Adipocyte (in vitro differentiated cells): Measurements from ENCODE around the gene RIPOR3.
A peak's percentile ranks its signal among the peaks of the same experiment; 100 is the strongest.

Experiments used
- DNase-seq: peaks from one replicate; pipeline ENCODE4 v3.0.0-alpha.2; 2015; ENCODE audit warnings: low read depth
- H3K27me3 ChIP-seq: replicated peaks from 2 replicates; pipeline ENCODE4 v1.7.0; 2013; ENCODE audit warnings: mild to moderate bottlenecking, low read length, moderate library complexity; ENCODE audit not compliant: control insufficient read depth, insufficient read depth
- H3K36me3 ChIP-seq: 2 replicates; pipeline ENCODE4 v1.7.0; 2013; ENCODE audit warnings: low read length, mild to moderate bottlenecking, moderate library complexity; ENCODE audit not compliant: control insufficient read depth, insufficient read depth, severe bottlenecking
- H3K4me1 ChIP-seq: 2 replicates; pipeline ENCODE4 v1.7.0; 2013; ENCODE audit warnings: mild to moderate bottlenecking, low read length, moderate library complexity; ENCODE audit not compliant: control insufficient read depth, insufficient read depth
- H3K4me3 ChIP-seq: 2 replicates; pipeline ENCODE4 v1.7.0; 2013; ENCODE audit warnings: mild to moderate bottlenecking, low read length, moderate library complexity
- H3K9ac ChIP-seq: 2 replicates; pipeline ENCODE4 v1.7.0; 2013; ENCODE audit warnings: mild to moderate bottlenecking, low read length, moderate library complexity
- H3K9me3 ChIP-seq: 2 replicates; pipeline ENCODE4 v1.7.0; 2013; ENCODE audit warnings: mild to moderate bottlenecking, low read length, moderate library complexity; ENCODE audit not compliant: control insufficient read depth

Gene RIPOR3

DNA sequence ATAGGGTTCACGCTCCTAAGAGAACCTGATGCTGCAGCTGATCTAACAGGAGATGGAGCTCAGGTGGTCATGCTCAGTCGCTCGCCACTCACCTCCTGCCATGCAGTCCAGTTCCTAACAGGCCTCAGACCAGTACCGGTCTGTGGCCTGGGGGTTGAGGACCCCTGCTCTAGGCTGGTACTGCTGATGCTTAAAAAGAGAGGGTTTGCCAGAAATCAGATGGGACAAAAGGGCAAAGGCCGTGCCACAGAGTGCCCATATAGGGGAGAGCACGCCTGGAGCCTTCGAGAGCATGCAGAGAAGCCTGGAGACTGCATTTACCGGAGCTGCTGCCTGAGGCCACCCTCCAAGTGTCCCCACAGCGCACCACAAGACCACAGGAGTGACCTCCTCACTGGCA, 105.7 kb downstream of the RIPOR3 start:
- no peak overlapping the region for H3K9ac ChIP-seq
- H3K36me3 ChIP-seq: peaks cover 93% of the 10 kb centered on the region
- no peak for DNase-seq
- H3K9me3 ChIP-seq: no peaks in the 10 kb centered on the region
- H3K4me1 ChIP-seq: peaks cover 33% of the 10 kb centered on the region
- no peaks in the 10 kb centered on the region for H3K27me3 ChIP-seq
- no peak overlapping the region for H3K4me3 ChIP-seq

DNA sequence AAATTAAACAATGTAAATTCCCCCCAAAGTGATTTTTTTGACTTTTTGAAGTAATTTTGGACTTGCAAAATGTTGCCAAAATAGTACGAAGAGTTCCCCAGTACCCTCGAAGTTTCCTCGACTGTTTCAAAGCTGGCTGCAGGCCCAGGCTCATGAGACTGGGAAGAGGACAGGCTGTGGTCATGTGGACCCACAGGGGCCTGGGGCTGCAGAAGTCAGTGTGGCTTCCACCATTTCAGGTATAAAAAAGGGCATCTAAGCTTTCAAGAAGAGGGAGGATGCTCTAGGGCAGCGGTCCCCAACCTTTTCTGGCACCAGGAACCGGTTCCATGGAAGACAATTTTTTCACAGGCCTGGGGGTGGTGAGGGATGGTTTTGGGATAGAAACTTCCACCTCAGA, 106.1 kb downstream of the RIPOR3 start:
- H3K4me1 ChIP-seq: peaks cover 33% of the 10 kb centered on the region
- peaks cover 93% of the 10 kb centered on the region for H3K36me3 ChIP-seq
- H3K9ac ChIP-seq: no peak overlapping the region
- H3K9me3 ChIP-seq: no peaks in the 10 kb centered on the region
- DNase-seq: no peak
- no peak overlapping the region for H3K4me3 ChIP-seq
- H3K27me3 ChIP-seq: no peaks in the 10 kb centered on the region

DNA sequence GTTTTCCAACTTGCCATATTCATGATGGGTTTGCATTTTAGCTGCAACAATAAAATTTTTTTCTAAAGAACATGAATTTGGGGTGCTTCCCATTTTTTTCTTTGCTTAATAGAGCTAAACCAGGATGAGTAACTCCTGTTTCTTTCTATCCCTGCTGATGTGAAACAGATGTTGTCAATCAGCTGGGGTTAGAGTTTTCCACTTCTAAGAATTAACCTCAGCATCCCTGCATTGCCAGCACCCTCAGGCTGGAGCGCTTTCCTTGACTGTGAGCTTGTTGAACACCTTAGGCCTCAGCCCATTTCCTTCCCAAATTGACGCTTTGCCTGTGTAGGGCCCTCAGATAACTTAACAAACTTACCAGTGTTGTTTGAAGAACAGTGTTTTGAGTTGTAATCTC, 106.7 kb downstream of the RIPOR3 start:
- Histone ChIP-seq H3K9me3 (no peaks in the 10 kb centered on the region), H3K27me3 (no peaks in the 10 kb centered on the region), H3K9ac (no peak overlapping the region), H3K4me3 (no peak overlapping the region), H3K36me3 (peaks cover 93% of the 10 kb centered on the region), H3K4me1 (peaks cover 35% of the 10 kb centered on the region)
- peak; percentile 35 for DNase-seq

DNA sequence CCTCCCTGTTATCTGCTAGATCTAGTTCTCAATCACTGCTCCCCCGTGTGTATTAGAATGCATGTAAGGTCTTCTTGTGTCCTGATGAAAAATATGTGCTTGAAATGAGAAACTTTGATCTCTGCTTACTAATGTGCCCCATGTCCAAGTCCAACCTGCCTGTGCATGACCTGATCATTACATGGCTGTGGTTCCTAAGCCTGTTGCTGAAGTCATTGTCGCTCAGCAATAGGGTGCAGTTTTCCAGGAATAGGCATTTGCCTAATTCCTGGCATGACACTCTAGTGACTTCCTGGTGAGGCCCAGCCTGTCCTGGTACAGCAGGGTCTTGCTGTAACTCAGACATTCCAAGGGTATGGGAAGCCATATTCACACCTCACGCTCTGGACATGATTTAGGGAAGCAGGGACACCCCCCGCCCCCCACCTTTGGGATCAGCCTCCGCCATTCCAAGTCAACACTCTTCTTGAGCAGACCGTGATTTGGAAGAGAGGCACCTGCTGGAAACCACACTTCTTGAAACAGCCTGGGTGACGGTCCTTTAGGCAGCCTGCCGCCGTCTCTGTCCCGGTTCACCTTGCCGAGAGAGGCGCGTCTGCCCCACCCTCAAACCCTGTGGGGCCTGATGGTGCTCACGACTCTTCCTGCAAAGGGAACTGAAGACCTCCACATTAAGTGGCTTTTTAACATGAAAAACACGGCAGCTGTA, 107.7 kb downstream of the RIPOR3 start:
- H3K36me3 ChIP-seq: peaks cover 97% of the 10 kb centered on the region
- H3K4me3 ChIP-seq: no peak overlapping the region
- H3K27me3 ChIP-seq: no peaks in the 10 kb centered on the region
- H3K9me3 ChIP-seq: no peaks in the 10 kb centered on the region
- DNase-seq: no peak
- peak overlapping the region; percentile 9 for H3K9ac ChIP-seq
- H3K4me1 ChIP-seq: peaks cover 36% of the 10 kb centered on the region

DNA sequence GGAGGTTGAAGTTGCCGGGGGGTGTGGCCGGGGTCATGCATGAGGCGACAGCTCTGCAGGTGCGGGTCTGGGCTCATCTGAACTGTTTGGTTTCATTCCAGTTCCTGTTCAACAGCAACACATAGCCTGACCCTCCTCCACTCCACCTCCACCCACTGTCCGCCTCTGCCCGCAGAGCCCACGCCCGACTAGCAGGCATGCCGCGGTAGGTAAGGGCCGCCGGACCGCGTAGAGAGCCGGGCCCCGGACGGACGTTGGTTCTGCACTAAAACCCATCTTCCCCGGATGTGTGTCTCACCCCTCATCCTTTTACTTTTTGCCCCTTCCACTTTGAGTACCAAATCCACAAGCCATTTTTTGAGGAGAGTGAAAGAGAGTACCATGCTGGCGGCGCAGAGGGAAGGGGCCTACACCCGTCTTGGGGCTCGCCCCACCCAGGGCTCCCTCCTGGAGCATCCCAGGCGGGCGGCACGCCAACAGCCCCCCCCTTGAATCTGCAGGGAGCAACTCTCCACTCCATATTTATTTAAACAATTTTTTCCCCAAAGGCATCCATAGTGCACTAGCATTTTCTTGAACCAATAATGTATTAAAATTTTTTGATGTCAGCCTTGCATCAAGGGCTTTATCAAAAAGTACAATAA, 108.6 kb downstream of the RIPOR3 start:
- no peaks in the 10 kb centered on the region for H3K27me3 ChIP-seq
- DNase-seq: no peak
- peaks cover 36% of the 10 kb centered on the region for H3K4me1 ChIP-seq
- H3K4me3 ChIP-seq: no peak overlapping the region
- H3K9me3 ChIP-seq: no peaks in the 10 kb centered on the region
- peaks cover 98% of the 10 kb centered on the region for H3K36me3 ChIP-seq
- H3K9ac ChIP-seq: no peak overlapping the region

DNA sequence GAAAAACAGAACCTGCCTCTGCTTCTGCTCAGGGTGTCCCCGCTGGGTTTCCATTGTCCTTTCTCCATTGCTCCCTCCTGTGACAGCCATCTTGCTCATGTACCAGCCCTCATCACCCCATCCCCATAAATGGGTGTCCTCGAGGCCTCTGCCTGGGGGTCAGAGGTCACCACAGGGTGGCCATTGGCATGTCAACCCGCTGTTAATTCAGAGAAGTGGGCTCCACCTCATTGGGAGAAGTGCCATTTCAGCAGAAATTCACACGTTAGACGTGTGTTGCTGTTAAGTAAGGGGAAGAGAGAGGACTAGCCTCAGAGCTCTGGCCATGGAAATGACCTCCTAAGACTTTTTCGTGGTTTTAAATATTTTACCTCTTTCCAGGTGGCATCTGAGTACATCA, 109.2 kb downstream of the RIPOR3 start:
- Histone ChIP-seq H3K9me3 (no peaks in the 10 kb centered on the region), H3K9ac (no peak overlapping the region), H3K4me3 (no peak overlapping the region), H3K4me1 (peaks cover 36% of the 10 kb centered on the region), H3K36me3 (peaks cover 98% of the 10 kb centered on the region), H3K27me3 (no peaks in the 10 kb centered on the region)
- DNase-seq: no peak

DNA sequence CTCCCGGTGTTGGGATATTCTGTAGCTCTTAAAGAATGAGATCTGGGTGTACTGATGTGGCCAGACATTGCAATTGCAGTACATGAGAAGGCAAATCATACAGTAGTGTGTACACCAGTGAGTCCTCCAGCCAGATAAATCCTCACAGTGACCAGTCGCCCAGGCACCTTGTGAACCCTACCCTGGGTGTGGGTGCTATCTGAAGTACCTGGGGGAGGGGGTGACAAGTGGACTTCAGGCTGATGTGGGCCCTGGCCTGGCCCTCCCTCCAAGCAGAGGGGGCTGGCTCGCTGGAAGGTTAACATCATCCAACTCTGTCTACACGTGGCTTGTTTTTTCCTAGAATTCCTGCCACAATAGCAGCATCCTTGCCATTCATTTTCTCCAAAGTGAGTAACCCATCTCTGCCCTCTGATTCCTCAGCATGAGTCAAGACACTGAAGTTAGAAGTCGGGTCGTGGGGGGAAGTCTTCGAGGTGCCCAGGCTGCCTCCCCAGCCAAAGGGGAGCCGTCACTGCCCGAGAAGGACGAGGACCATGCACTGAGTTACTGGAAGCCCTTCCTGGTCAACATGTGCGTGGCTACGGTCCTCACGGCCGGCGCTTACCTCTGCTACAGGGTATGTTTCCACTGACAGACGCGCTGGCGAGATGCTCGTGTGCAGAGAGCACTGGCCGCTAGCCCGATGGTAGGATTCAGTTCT, 110.3 kb downstream of the RIPOR3 start:
- Histone ChIP-seq H3K27me3 (no peaks in the 10 kb centered on the region), H3K9ac (peak overlapping the region; percentile 44), H3K4me1 (peaks cover 41% of the 10 kb centered on the region), H3K36me3 (peaks cover 88% of the 10 kb centered on the region), H3K9me3 (no peaks in the 10 kb centered on the region), H3K4me3 (no peak overlapping the region)
- no peak for DNase-seq

DNA sequence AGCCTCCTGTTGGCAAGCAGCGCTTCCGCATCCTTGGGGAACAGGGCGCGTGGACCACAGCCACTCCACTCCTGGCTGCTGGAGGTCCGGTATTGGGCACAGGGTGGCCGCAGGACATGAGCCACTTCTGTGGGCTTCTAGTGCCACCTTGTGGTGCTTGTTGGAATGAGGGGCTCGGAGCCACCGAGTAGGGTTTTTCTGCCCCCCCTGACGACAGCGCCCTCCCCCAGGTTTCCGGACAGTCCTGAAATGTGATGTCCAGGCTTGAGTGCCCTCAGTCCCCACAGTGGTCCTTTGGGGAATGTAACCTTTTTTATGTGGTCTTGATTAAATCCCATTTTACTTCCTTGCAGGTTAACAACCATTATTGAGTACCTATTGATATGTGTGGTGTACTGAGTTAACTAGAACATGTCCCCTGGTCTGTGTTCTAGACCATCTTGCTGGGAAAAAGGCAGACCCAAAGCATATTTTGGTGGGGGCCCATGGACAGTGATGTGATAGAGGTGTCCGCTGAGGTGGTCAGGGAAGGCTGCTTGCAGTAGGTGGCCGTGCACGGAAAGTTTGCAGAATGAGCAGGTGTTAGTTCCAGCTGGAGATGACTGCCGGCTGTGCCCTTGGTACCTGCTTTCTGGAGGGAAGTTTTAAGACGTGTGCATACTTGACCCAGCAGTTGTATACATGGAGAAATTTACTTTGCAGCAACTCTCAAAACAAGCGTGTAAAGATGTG, 111.2 kb downstream of the RIPOR3 start:
- Histone ChIP-seq H3K4me1 (peaks cover 43% of the 10 kb centered on the region), H3K9me3 (no peaks in the 10 kb centered on the region), H3K4me3 (no peak overlapping the region), H3K9ac (peak overlapping the region; percentile 44), H3K36me3 (peaks cover 85% of the 10 kb centered on the region), H3K27me3 (no peaks in the 10 kb centered on the region)
- DNase-seq: peak; percentile 75

DNA sequence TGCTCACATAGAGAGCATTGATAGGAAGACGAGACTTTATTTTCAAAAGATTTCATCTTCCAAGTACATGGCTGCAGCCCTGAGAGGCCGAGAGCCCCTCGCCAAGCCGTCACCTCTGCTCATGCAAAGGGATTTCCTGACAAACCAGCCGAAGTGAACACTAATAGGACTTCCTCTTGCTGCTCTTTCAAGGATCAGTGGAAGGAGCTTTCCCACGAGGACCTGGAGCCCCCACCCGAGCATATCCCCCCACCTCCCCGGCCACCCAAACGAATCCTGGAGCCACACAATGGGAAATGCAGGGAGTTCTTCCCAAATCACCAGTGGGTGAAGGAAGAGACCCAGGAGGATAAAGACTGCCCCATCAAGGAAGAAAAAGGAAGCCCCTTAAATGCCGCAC, 111.8 kb downstream of the RIPOR3 start:
- no peak overlapping the region for H3K9ac ChIP-seq
- no peak for DNase-seq
- H3K36me3 ChIP-seq: peaks cover 86% of the 10 kb centered on the region
- no peak overlapping the region for H3K4me3 ChIP-seq
- H3K9me3 ChIP-seq: no peaks in the 10 kb centered on the region
- H3K27me3 ChIP-seq: no peaks in the 10 kb centered on the region
- peaks cover 44% of the 10 kb centered on the region for H3K4me1 ChIP-seq

DNA sequence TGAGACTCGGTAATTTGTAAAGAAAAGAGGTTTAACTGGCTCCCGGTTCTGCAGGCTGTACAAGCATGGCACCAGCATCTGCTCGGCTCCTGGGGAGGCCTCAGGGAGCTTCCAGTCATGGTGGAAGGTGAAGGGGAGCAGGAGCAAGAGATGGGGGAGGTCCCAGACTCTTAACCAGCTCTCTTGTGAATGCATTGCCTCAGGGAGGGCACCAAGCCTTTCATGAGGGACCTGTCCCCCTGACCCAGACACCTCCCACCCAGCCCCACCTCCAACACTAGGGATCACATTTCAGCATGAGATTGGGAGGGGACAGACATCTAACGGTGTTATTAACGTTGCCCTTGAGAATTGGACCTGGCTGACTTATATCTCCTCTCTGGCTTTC, 112.6 kb downstream of the RIPOR3 start:
- peaks cover 84% of the 10 kb centered on the region for H3K36me3 ChIP-seq
- no peak for DNase-seq

More for the DNA sequence above, 112.6 kb downstream of the RIPOR3 start:
- H3K27me3 ChIP-seq: no peaks in the 10 kb centered on the region
- H3K4me3 ChIP-seq: no peak overlapping the region
- no peak overlapping the region for H3K9ac ChIP-seq
- peaks cover 45% of the 10 kb centered on the region for H3K4me1 ChIP-seq
- H3K9me3 ChIP-seq: no peaks in the 10 kb centered on the region
